H9 (cell line): Measurements from ENCODE around the gene PSMD6. TPM values are rescaled to one million over a fixed set of nuclear protein-coding genes. Genes with fewer than 3 reads are reported as not detected.
A peak's percentile ranks its signal among the peaks of the same experiment; 100 is the strongest.

Source experiments
- DNase-seq: peaks from one replicate; pipeline ENCODE4 v3.0.0-alpha.2; 2017
- H2AFZ ChIP-seq: one replicate; pipeline ENCODE4 v1.6.1; 2013; ENCODE audit warnings: mild to moderate bottlenecking, low read length, control low read depth, moderate library complexity
- H2AK5ac ChIP-seq: 2 replicates; pipeline ENCODE4 v1.6.1; 2013; ENCODE audit warnings: low read length, control low read depth, mixed read lengths; ENCODE audit not compliant: insufficient read length
- H2BK120ac ChIP-seq: one replicate; pipeline ENCODE4 v1.6.1; 2013; ENCODE audit warnings: low read depth, mild to moderate bottlenecking, low read length, control low read depth, inconsistent platforms; ENCODE audit not compliant: poor library complexity, severe bottlenecking
- H2BK12ac ChIP-seq: 2 replicates; pipeline ENCODE4 v1.6.1; 2013; ENCODE audit warnings: low read length, control low read depth, mixed read lengths, low read depth; ENCODE audit not compliant: insufficient read length
- H2BK15ac ChIP-seq: 2 replicates; pipeline ENCODE4 v1.6.1; 2013; ENCODE audit warnings: low read depth, low read length, control low read depth
- H2BK20ac ChIP-seq: one replicate; pipeline ENCODE4 v1.6.1; 2013; ENCODE audit warnings: low read depth, mild to moderate bottlenecking, low read length, control low read depth, inconsistent platforms; ENCODE audit not compliant: poor library complexity, severe bottlenecking
- H2BK5ac ChIP-seq: 2 replicates; pipeline ENCODE4 v1.6.1; 2013; ENCODE audit warnings: low read length, control low read depth, mixed read lengths; ENCODE audit not compliant: insufficient read length
- H3K14ac ChIP-seq: 2 replicates; pipeline ENCODE4 v1.6.1; 2013; ENCODE audit warnings: low read length, control low read depth; ENCODE audit not compliant: insufficient read depth
- H3K18ac ChIP-seq: 2 replicates; pipeline ENCODE4 v1.6.1; 2013; ENCODE audit warnings: low read depth, mild to moderate bottlenecking, mixed read lengths, low read length, control low read depth; ENCODE audit not compliant: insufficient read length
- H3K23ac ChIP-seq: 2 replicates; pipeline ENCODE4 v1.6.1; 2013; ENCODE audit warnings: low read length, control low read depth, mixed read lengths, low read depth; ENCODE audit not compliant: insufficient read length
- H3K23me2 ChIP-seq: 2 replicates; pipeline ENCODE4 v1.6.1; 2013; ENCODE audit warnings: low read depth, mild to moderate bottlenecking, mixed read lengths, low read length, control low read depth; ENCODE audit not compliant: insufficient read length, poor library complexity, severe bottlenecking
- H3K27ac ChIP-seq: 2 replicates; pipeline ENCODE4 v1.5.1; 2013; ENCODE audit warnings: low read length, control low read depth, mixed read lengths, low read depth; ENCODE audit not compliant: insufficient read length
- H3K27me3 ChIP-seq: 2 replicates; pipeline ENCODE4 v1.6.1; 2013; ENCODE audit warnings: low read length, control low read depth, inconsistent platforms; ENCODE audit not compliant: insufficient read depth
- H3K4ac ChIP-seq: 2 replicates; pipeline ENCODE4 v1.6.1; 2013; ENCODE audit warnings: low read depth, mild to moderate bottlenecking, control low read depth, inconsistent platforms, low read length, moderate library complexity
- H3K4me1 ChIP-seq: 2 replicates; pipeline ENCODE4 v1.6.1; 2013; ENCODE audit warnings: low read length, control low read depth, inconsistent platforms; ENCODE audit not compliant: insufficient read depth
- H3K4me2 ChIP-seq: 2 replicates; pipeline ENCODE4 v1.6.1; 2013; ENCODE audit warnings: low read length, control low read depth, mixed read lengths; ENCODE audit not compliant: insufficient read length, insufficient read depth
- H3K56ac ChIP-seq: 2 replicates; pipeline ENCODE4 v1.6.1; 2013; ENCODE audit warnings: low read depth, mild to moderate bottlenecking, mixed read lengths, low read length, control low read depth; ENCODE audit not compliant: insufficient read length
- H3K79me1 ChIP-seq: 2 replicates; pipeline ENCODE4 v1.6.1; 2013; ENCODE audit warnings: low read depth, mild to moderate bottlenecking, moderate library complexity, low read length, control low read depth, inconsistent platforms; ENCODE audit not compliant: insufficient read depth, poor library complexity, severe bottlenecking
- H3K79me2 ChIP-seq: 2 replicates; pipeline ENCODE4 v1.6.1; 2013; ENCODE audit warnings: low read length, control low read depth, inconsistent platforms; ENCODE audit not compliant: insufficient read depth
- H3K9ac ChIP-seq: 2 replicates; pipeline ENCODE4 v1.6.1; 2013; ENCODE audit warnings: low read length, control low read depth, mixed read lengths; ENCODE audit not compliant: insufficient read length; ENCODE audit errors: extremely low read depth
- H3K9me3 ChIP-seq: one replicate; pipeline ENCODE4 v1.6.1; 2013; ENCODE audit warnings: low read depth, low read length, inconsistent platforms; ENCODE audit not compliant: control insufficient read depth
- H3T11ph ChIP-seq: one replicate; pipeline ENCODE4 v1.6.1; 2013; ENCODE audit warnings: mild to moderate bottlenecking, low read length, control low read depth, inconsistent platforms
- H4K20me1 ChIP-seq: one replicate; pipeline ENCODE4 v1.6.1; 2013; ENCODE audit not compliant: control insufficient read depth, insufficient read length, insufficient read depth
- H4K5ac ChIP-seq: 2 replicates; pipeline ENCODE4 v1.6.1; 2013; ENCODE audit warnings: low read depth, mild to moderate bottlenecking, mixed read lengths, low read length, control low read depth; ENCODE audit not compliant: insufficient read length
- H4K8ac ChIP-seq: replicated peaks from 2 replicates; pipeline ENCODE4 v1.6.1; 2013; ENCODE audit warnings: low read length, control low read depth, mixed read lengths, low read depth; ENCODE audit not compliant: insufficient read length
- H4K91ac ChIP-seq: 2 replicates; pipeline ENCODE4 v1.6.1; 2013; ENCODE audit warnings: low read depth, mild to moderate bottlenecking, moderate library complexity, mixed read lengths, low read length, control low read depth; ENCODE audit not compliant: insufficient read length
- H3K27ac Mint-ChIP-seq, 3 experiments: 2 replicates in 2 of 3; 3 replicates in 1 of 3; pipeline ENCODE4 v1.8.0; 2020 to 2021; ENCODE audit warnings: mixed read lengths in 3 of 3, mild to moderate bottlenecking in 1 of 3, moderate library complexity in 1 of 3
- H3K27me3 Mint-ChIP-seq: 2 replicates; pipeline ENCODE4 v1.8.0; 2021; ENCODE audit warnings: low read depth, mild to moderate bottlenecking, moderate library complexity, mixed read lengths
- H3K36me3 Mint-ChIP-seq, 3 experiments: 2 replicates in 2 of 3; 3 replicates in 1 of 3; pipeline ENCODE4 v1.8.0; 2020 to 2021; ENCODE audit warnings: low read depth in 3 of 3, mixed read lengths in 3 of 3; ENCODE audit not compliant: insufficient read depth in 1 of 3
- H3K4me1 Mint-ChIP-seq, 2 experiments: 2 replicates each; pipeline ENCODE4 v1.8.0; 2020; ENCODE audit warnings: mixed read lengths in 2 of 2
- H3K4me3 Mint-ChIP-seq, 2 experiments: 2 replicates in 1 of 2; 3 replicates in 1 of 2; pipeline ENCODE4 v1.8.0; 2020 to 2021; ENCODE audit warnings: mild to moderate bottlenecking in 2 of 2, mixed read lengths in 2 of 2, moderate library complexity in 1 of 2
- H3K9me3 Mint-ChIP-seq, 2 experiments: 2 replicates in 1 of 2; 3 replicates in 1 of 2; pipeline ENCODE4 v1.8.0; 2020; ENCODE audit warnings: mild to moderate bottlenecking in 2 of 2, mixed read lengths in 2 of 2, moderate library complexity in 1 of 2
- whole genome bisulfite sequencing: extraction: QIAGEN DNeasy Blood & Tissue Kit; methylation state at CpG from one replicate; pipeline ENCODE4 v1.1.7; 2013; ENCODE audit warnings: missing lambda C conversion rate, low lambda C conversion rate, mixed read lengths; ENCODE audit not compliant: insufficient read length; ENCODE audit errors: extremely low coverage; 5-methylcytosine and 5-hydroxymethylcytosine counted together
- total RNA-seq: library from RNA; stranded (reverse); gene quantifications from 2 replicates; pipeline ENCODE4 v1.2.1, GENCODE V29; 2021
- TF ChIP-seq, protein P1 (sequence below): fragments of 200-600 bp; sonication (generic); conservative IDR thresholded peaks from 3 replicates; pipeline ENCODE4 v1.8.0; 2021; ENCODE audit warnings: antibody characterized with exemption, mild to moderate bottlenecking

PSMD6 gene
- total RNA-seq, 1 experiment from 2014 or later = 112 TPM

- peaks cover 4 to 6% of the 10 kb centered on the region in 2 experiments; a peak in 2 of 4 replicates for H3K4me1 Mint-ChIP-seq
- DNase-seq = no peak
- Histone ChIP-seq H3K4me2 (no peak overlapping the region), H3K14ac (no peak overlapping the region), H2AK5ac (no peak overlapping the region), H3K56ac (no peak overlapping the region), H3K79me1 (no peaks in the 10 kb centered on the region), H3K18ac (no peak overlapping the region), H4K5ac (no peak overlapping the region), H4K8ac (no peak overlapping the region), H2BK120ac (no peak overlapping the region), H3K4ac (no peak overlapping the region), H3K79me2 (no peaks in the 10 kb centered on the region), H3K23ac (no peak overlapping the region), H3K9ac (no peak overlapping the region), H2BK12ac (no peak overlapping the region), H3K4me1 (no peaks in the 10 kb centered on the region), H2BK5ac (no peak overlapping the region), H2BK20ac (no peak overlapping the region), H4K91ac (no peak overlapping the region), H2AFZ (no peak overlapping the region), H3K27ac (no peak overlapping the region), H3T11ph (no peak overlapping the region), H4K20me1 (no peaks in the 10 kb centered on the region), H3K9me3 (no peaks in the 10 kb centered on the region), H2BK15ac (no peak overlapping the region), H3K27me3 (no peaks in the 10 kb centered on the region), H3K23me2 (no peaks in the 10 kb centered on the region)
- no peak overlapping the region for H3K4me3 Mint-ChIP-seq
- peaks cover 14 to 57% (median 36%) of the 10 kb centered on the region in 3 experiments; a peak in 6 of 7 replicates for H3K36me3 Mint-ChIP-seq
- no peaks in the 10 kb centered on the region for H3K9me3 Mint-ChIP-seq
- H3K27ac Mint-ChIP-seq = peak overlapping the region in 2 of 3 experiments; percentile 30 to 51; a peak in 2 of 7 replicates
- no CpG with 5 or more reads among the region's 5 CpGs for WGBS
- TF ChIP-seq, protein P1, sequence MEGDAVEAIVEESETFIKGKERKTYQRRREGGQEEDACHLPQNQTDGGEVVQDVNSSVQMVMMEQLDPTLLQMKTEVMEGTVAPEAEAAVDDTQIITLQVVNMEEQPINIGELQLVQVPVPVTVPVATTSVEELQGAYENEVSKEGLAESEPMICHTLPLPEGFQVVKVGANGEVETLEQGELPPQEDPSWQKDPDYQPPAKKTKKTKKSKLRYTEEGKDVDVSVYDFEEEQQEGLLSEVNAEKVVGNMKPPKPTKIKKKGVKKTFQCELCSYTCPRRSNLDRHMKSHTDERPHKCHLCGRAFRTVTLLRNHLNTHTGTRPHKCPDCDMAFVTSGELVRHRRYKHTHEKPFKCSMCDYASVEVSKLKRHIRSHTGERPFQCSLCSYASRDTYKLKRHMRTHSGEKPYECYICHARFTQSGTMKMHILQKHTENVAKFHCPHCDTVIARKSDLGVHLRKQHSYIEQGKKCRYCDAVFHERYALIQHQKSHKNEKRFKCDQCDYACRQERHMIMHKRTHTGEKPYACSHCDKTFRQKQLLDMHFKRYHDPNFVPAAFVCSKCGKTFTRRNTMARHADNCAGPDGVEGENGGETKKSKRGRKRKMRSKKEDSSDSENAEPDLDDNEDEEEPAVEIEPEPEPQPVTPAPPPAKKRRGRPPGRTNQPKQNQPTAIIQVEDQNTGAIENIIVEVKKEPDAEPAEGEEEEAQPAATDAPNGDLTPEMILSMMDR = no peak
- no peaks in the 10 kb centered on the region for H3K27me3 Mint-ChIP-seq
Observed at GRCh38 chr3:63992516-63993209, 30.6 kb downstream of the PSMD6 start.
